Panc1 (cell line): ENCODE data around the gene LOXL3. TPM values are rescaled to one million over a fixed set of nuclear protein-coding genes. Genes with fewer than 3 reads are reported as not detected.

ENCODE experiments used
- ATAC-seq: fragments of 200-7000 bp; cut with Tn5 transposase; 2 replicates; pipeline ENCODE4 v1.9.1; 2020; ENCODE audit warnings: mild to moderate bottlenecking, moderate library complexity
- BruUV-seq: library from RNA; stranded (reverse); fragments of 400-500 nt; replicated peaks from 2 replicates; lab custom pipeline; 2021; lab: Mats Ljungman, UMichigan
- CTCF ChIA-PET: fragments of 300-600 bp; sonication (Branson Sonifier 250); formaldehyde crosslinking; loops from one replicate; lab custom pipeline; 2022; ENCODE audit warnings: antibody characterized with exemption; lab: Charles Lee
- POLR2A ChIA-PET: fragments of 300-600 bp; sonication (Branson Sonifier 250); formaldehyde crosslinking; loops from one replicate; lab custom pipeline; 2022; ENCODE audit warnings: antibody characterized with exemption; lab: Charles Lee
- DNase-seq: peaks from one replicate; pipeline ENCODE4 v3.0.0-alpha.2; 2010; ENCODE audit warnings: low read depth, low spot score
- H3K27ac ChIP-seq: 2 replicates; pipeline ENCODE4 v1.5.1; 2011; ENCODE audit warnings: mild to moderate bottlenecking, low read length, inconsistent platforms
- H3K27me3 ChIP-seq: fragments of 200-500 bp; sonication (Bioruptor generic); 2 replicates; pipeline ENCODE4 v1.6.0; 2014; ENCODE audit warnings: low read length, inconsistent platforms; ENCODE audit not compliant: control insufficient read depth, insufficient read depth
- H3K36me3 ChIP-seq: fragments of 200-500 bp; sonication (Bioruptor generic); 2 replicates; pipeline ENCODE4 v1.5.1; 2014; ENCODE audit warnings: inconsistent platforms, mild to moderate bottlenecking, low read length, moderate library complexity; ENCODE audit not compliant: control insufficient read depth, insufficient read depth
- H3K4me1 ChIP-seq: 2 replicates; pipeline ENCODE4 v1.5.1; 2011; ENCODE audit warnings: inconsistent platforms, mild to moderate bottlenecking, low read length, moderate library complexity; ENCODE audit not compliant: control insufficient read depth, insufficient read depth
- H3K4me3 ChIP-seq, 2 experiments: 2 replicates each; pipeline ENCODE4 v1.5.1; 2011 to 2012; ENCODE audit warnings: low read depth in 2 of 2, low read length in 2 of 2, mild to moderate bottlenecking in 2 of 2, inconsistent platforms in 1 of 2, moderate library complexity in 1 of 2
- H3K9me3 ChIP-seq: fragments of 200-500 bp; sonication (Bioruptor generic); 2 replicates; pipeline ENCODE4 v1.5.1; 2014; ENCODE audit warnings: low read depth, mild to moderate bottlenecking, inconsistent platforms, low read length, moderate library complexity; ENCODE audit not compliant: control insufficient read depth, insufficient read depth
- POLR2AphosphoS5 ChIP-seq: IDR thresholded peaks from 2 replicates; pipeline ENCODE4 v1.6.1; 2012; ENCODE audit warnings: mild to moderate bottlenecking, low read depth, low read length, moderate library complexity
- SIN3A ChIP-seq: IDR thresholded peaks from 2 replicates; pipeline ENCODE4 v1.6.1; 2012; ENCODE audit warnings: low read depth, mild to moderate bottlenecking, low read length, moderate library complexity, borderline replicate concordance; ENCODE audit not compliant: insufficient read depth
- TCF7L2 ChIP-seq: IDR thresholded peaks from 2 replicates; pipeline ENCODE4 v1.6.1; 2011; ENCODE audit warnings: mild to moderate bottlenecking, low read depth, low read length, inconsistent platforms
- in situ Hi-C: cut with HindIII; loops from 2 replicates; pipeline ENCODE4 v1.10.0; 2016; ENCODE audit warnings: low sequenced_read_pairs, low pct_unique_long_range_greater_than_20kb
- intact Hi-C: fragments of 100-400 bp; cut with micrococcal nuclease; formaldehyde crosslinking; loops from one replicate; pipeline ENCODE4 v1.10.0; 2022; ENCODE audit not compliant: unreplicated experiment
- total RNA-seq: library from RNA; stranded (reverse); gene quantifications from one replicate; pipeline ENCODE4 v1.2.1, GENCODE V29; 2021; ENCODE audit not compliant: unreplicated experiment
- TF ChIP-seq, protein P1 (sequence below): fragments of 450-650 bp; IDR thresholded peaks from 2 replicates; pipeline ENCODE4 v1.5.1; 2017; ENCODE audit warnings: mild to moderate bottlenecking
- TF ChIP-seq, protein P2 (sequence below), 2 experiments: IDR thresholded peaks; 2 replicates each; pipeline ENCODE4 v1.6.1; 2011 to 2012; ENCODE audit warnings: low read depth in 2 of 2, control low read depth in 1 of 2, low read length in 1 of 2, mild to moderate bottlenecking in 1 of 2, moderate library complexity in 1 of 2; ENCODE audit not compliant: insufficient read depth in 1 of 2

The LOXL3 gene
- total RNA-seq, 1 experiment from 2014 or later = 1.0 TPM

DNA sequence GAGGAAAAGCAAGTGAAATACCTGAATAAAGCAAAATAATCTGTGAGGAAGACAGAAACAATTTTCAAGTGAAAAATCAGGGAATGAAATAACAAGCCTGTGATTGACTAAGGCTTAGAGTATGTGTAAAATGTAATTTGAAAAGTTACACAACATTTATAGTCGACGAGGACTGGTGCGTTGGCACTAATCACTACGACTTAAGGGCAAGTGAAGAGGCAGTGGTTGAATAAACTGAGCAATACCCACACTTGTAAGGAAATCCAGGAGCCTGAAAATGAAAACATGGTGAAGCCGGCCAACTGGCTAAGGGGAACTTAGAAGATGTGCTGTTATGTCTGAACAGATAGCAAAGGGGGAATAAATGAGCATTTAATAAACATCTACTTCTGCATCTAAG is 14.1 kb upstream of the LOXL3 start:
- ChIA-PET CTCF (no interaction called here), POLR2A (no interaction called here)
- Histone ChIP-seq H3K27me3 (peaks cover 2% of the 10 kb centered on the region; the same call in 1 of the 2 replicates), H3K9me3 (no peaks in the 10 kb centered on the region), H3K27ac (no peak overlapping the region), H3K4me1 (no peaks in the 10 kb centered on the region), H3K4me3 (no peak overlapping the region), H3K36me3 (no peaks in the 10 kb centered on the region)
- no TSS peak for BruUV-seq
- DNase-seq = no peak
- in situ Hi-C loops (no loop called here), intact Hi-C loops (no loop called here)
- ATAC-seq = no peak
- TF ChIP-seq, protein P1, sequence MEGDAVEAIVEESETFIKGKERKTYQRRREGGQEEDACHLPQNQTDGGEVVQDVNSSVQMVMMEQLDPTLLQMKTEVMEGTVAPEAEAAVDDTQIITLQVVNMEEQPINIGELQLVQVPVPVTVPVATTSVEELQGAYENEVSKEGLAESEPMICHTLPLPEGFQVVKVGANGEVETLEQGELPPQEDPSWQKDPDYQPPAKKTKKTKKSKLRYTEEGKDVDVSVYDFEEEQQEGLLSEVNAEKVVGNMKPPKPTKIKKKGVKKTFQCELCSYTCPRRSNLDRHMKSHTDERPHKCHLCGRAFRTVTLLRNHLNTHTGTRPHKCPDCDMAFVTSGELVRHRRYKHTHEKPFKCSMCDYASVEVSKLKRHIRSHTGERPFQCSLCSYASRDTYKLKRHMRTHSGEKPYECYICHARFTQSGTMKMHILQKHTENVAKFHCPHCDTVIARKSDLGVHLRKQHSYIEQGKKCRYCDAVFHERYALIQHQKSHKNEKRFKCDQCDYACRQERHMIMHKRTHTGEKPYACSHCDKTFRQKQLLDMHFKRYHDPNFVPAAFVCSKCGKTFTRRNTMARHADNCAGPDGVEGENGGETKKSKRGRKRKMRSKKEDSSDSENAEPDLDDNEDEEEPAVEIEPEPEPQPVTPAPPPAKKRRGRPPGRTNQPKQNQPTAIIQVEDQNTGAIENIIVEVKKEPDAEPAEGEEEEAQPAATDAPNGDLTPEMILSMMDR = no peak

DNA sequence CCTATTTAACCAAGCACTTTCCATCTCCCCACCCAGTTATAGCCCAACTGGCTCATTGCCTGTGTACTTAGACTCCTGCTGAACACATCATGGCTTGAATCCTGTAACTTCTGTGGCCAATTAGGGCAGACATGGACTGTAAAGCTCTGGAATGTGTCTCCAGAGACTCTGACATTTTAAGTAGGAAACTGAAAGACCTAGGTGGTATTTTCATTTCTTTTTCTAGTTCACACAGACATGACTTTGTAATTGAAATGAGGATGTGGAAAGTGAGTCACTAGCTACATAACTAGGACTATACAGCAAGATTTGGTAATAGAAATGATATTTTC is 13.0 kb upstream of the LOXL3 start:
- peaks cover 2% of the 10 kb centered on the region; the same call in 1 of the 2 replicates for H3K27me3 ChIP-seq
- no peak overlapping the region for H3K27ac ChIP-seq
- in situ Hi-C loops = no loop called here
- POLR2A ChIA-PET = no interaction called here
- H3K36me3 ChIP-seq = no peaks in the 10 kb centered on the region
- H3K4me3 ChIP-seq = no peak overlapping the region
- CTCF ChIA-PET = no interaction called here
- no peaks in the 10 kb centered on the region for H3K9me3 ChIP-seq
- no peaks in the 10 kb centered on the region for H3K4me1 ChIP-seq
- ATAC-seq = no peak
- no TSS peak for BruUV-seq
- no peak for TF ChIP-seq POLR2AphosphoS5
- no peak for TF ChIP-seq SIN3A
- intact Hi-C loops = no loop called here
- DNase-seq = no peak

DNA sequence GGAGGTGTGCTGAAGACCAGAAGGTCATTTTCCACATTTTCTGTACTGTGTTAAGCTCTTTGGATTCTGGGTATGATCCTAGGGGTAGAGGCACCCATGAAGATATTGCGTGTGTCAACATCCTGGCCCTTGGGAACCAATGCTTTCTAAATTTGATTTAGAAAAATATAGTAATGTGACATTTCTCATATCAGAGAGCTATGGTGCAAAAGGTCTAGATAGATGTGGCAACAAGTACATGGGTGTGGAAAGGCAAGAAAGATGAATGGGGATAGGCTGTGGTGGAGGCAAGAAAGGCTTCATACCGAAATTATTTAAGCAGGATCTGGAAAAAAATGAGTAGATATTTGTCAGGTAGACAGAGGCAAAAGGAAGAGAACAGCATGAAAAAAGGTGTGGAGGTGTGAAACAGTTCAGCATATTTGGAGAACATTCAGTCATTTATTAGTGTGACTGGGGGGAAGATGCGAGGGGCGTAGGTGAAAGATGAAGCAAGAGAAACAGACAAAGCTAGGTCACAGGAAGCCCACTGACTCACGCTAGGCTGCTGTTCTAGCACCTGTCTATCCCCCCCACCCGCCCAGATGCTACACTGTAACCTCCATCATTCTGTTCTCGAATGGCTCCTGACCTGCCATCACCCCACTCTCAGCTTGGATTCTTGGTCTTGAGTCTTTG is 12.5 kb upstream of the LOXL3 start:
- Histone ChIP-seq H3K27me3 (peaks cover 2% of the 10 kb centered on the region; the same call in 1 of the 2 replicates), H3K9me3 (no peaks in the 10 kb centered on the region), H3K27ac (no peak overlapping the region), H3K36me3 (no peaks in the 10 kb centered on the region), H3K4me3 (no peak overlapping the region), H3K4me1 (no peaks in the 10 kb centered on the region)
- DNase-seq (no peak), ATAC-seq (no peak)
- ChIA-PET CTCF (no interaction called here), POLR2A (no interaction called here)
- no TSS peak for BruUV-seq
- in situ Hi-C loops (no loop called here), intact Hi-C loops (no loop called here)
- TF ChIP-seq, protein P2, sequence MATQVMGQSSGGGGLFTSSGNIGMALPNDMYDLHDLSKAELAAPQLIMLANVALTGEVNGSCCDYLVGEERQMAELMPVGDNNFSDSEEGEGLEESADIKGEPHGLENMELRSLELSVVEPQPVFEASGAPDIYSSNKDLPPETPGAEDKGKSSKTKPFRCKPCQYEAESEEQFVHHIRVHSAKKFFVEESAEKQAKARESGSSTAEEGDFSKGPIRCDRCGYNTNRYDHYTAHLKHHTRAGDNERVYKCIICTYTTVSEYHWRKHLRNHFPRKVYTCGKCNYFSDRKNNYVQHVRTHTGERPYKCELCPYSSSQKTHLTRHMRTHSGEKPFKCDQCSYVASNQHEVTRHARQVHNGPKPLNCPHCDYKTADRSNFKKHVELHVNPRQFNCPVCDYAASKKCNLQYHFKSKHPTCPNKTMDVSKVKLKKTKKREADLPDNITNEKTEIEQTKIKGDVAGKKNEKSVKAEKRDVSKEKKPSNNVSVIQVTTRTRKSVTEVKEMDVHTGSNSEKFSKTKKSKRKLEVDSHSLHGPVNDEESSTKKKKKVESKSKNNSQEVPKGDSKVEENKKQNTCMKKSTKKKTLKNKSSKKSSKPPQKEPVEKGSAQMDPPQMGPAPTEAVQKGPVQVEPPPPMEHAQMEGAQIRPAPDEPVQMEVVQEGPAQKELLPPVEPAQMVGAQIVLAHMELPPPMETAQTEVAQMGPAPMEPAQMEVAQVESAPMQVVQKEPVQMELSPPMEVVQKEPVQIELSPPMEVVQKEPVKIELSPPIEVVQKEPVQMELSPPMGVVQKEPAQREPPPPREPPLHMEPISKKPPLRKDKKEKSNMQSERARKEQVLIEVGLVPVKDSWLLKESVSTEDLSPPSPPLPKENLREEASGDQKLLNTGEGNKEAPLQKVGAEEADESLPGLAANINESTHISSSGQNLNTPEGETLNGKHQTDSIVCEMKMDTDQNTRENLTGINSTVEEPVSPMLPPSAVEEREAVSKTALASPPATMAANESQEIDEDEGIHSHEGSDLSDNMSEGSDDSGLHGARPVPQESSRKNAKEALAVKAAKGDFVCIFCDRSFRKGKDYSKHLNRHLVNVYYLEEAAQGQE (IDR thresholded peaks at IDR 0.05; ENCODE audit: insufficient read depth in 1 of 2, low read depth in 2 of 2, low read length in 1 of 2) = no peak
- TF ChIP-seq TCF7L2 (no peak), POLR2AphosphoS5 (no peak), SIN3A (no peak)
- TF ChIP-seq, protein P1 = no peak
